IPS DF 6.9 (cell line): ENCODE results near the gene MRAP2.
"Not testable (repeated sequence)": the region's sequence is repeated elsewhere in the genome, so short reads cannot be mapped to it uniquely, and the experiment has no call there.

Source experiments
- DNase-seq: peaks from one replicate; pipeline ENCODE4 v3.0.0-alpha.2; 2013; ENCODE audit warnings: low read depth, low spot score
- H3K27ac ChIP-seq: one replicate; pipeline ENCODE4 v1.5.1; 2013; ENCODE audit warnings: low read length, control low read depth
- H3K27me3 ChIP-seq: 2 replicates; pipeline ENCODE4 v1.6.1; 2013; ENCODE audit warnings: mild to moderate bottlenecking, low read length; ENCODE audit not compliant: control insufficient read depth, insufficient read depth
- H3K36me3 ChIP-seq: 2 replicates; pipeline ENCODE4 v1.6.1; 2013; ENCODE audit warnings: low read length; ENCODE audit not compliant: control insufficient read depth, insufficient read depth
- H3K4me1 ChIP-seq: 2 replicates; pipeline ENCODE4 v1.6.1; 2013; ENCODE audit warnings: low read length; ENCODE audit not compliant: control insufficient read depth, insufficient read depth
- H3K4me3 ChIP-seq: 2 replicates; pipeline ENCODE4 v1.5.1; 2013; ENCODE audit warnings: mild to moderate bottlenecking, low read length
- H3K9me3 ChIP-seq: 2 replicates; pipeline ENCODE4 v1.6.1; 2013; ENCODE audit warnings: low read length, inconsistent platforms; ENCODE audit not compliant: control insufficient read depth, insufficient read depth
- WGBS: extraction: QIAGEN DNeasy Blood & Tissue Kit; methylation state at CpG from one replicate; pipeline ENCODE4 v1.1.7; 2013; ENCODE audit warnings: mixed read lengths, missing lambda C conversion rate; ENCODE audit not compliant: insufficient read length, insufficient coverage; 5-methylcytosine and 5-hydroxymethylcytosine counted together

MRAP2 gene

GRCh38 chr6:84052883-84053241 is 19.3 kb downstream of the MRAP2 start:
- Histone ChIP-seq H3K4me3 (no peak overlapping the region), H3K9me3 (no peaks in the 10 kb centered on the region), H3K27me3 (no peaks in the 10 kb centered on the region), H3K27ac (no peak overlapping the region), H3K36me3 (no peaks in the 10 kb centered on the region), H3K4me1 (peaks cover 6% of the 10 kb centered on the region; the same call in 1 of the 2 replicates)
- DNase-seq: no peak
- no CpG with 5 or more reads among the region's 7 CpGs for WGBS

- no CpG with 5 or more reads among the region's 2 CpGs for WGBS
- H3K36me3 ChIP-seq: no peaks in the 10 kb centered on the region
- no peak for DNase-seq
- no peaks in the 10 kb centered on the region for H3K27me3 ChIP-seq
- H3K27ac ChIP-seq: no peak overlapping the region
- no peak overlapping the region for H3K4me3 ChIP-seq
- no peaks in the 10 kb centered on the region for H3K9me3 ChIP-seq
- H3K4me1 ChIP-seq: peaks cover 6% of the 10 kb centered on the region; the same call in 1 of the 2 replicates
Observed at GRCh38 chr6:84055647-84056046, 22.1 kb downstream of the MRAP2 start.

- no CpG with 5 or more reads among the region's 4 CpGs for WGBS
- peaks cover 4% of the 10 kb centered on the region; the same call in 1 of the 2 replicates for H3K4me1 ChIP-seq
- no peak overlapping the region for H3K27ac ChIP-seq
- no peak for DNase-seq
- no peaks in the 10 kb centered on the region for H3K9me3 ChIP-seq
- H3K4me3 ChIP-seq: no peak overlapping the region
- no peaks in the 10 kb centered on the region for H3K36me3 ChIP-seq
- H3K27me3 ChIP-seq: no peaks in the 10 kb centered on the region
Observed at GRCh38 chr6:84057908-84058307, 24.3 kb downstream of the MRAP2 start.

- no peaks in the 10 kb centered on the region for H3K27me3 ChIP-seq
- WGBS: no CpG with 5 or more reads among the region's 2 CpGs
- H3K4me1 ChIP-seq: peaks cover 4% of the 10 kb centered on the region; the same call in 1 of the 2 replicates
- H3K36me3 ChIP-seq: no peaks in the 10 kb centered on the region
- no peak for DNase-seq
- no peaks in the 10 kb centered on the region for H3K9me3 ChIP-seq
- H3K4me3 ChIP-seq: no peak overlapping the region
- no peak overlapping the region for H3K27ac ChIP-seq
Observed at GRCh38 chr6:84059082-84059481, 25.5 kb downstream of the MRAP2 start.

GRCh38 chr6:84061174-84061573 is 27.6 kb downstream of the MRAP2 start:
- Histone ChIP-seq H3K36me3 (no peaks in the 10 kb centered on the region), H3K9me3 (no peaks in the 10 kb centered on the region), H3K4me3 (no peak overlapping the region), H3K4me1 (peaks cover 4% of the 10 kb centered on the region; the same call in 1 of the 2 replicates), H3K27me3 (no peaks in the 10 kb centered on the region), H3K27ac (no peak overlapping the region)
- no peak for DNase-seq

- Histone ChIP-seq H3K27me3 (no peaks in the 10 kb centered on the region), H3K4me3 (no peak overlapping the region), H3K36me3 (no peaks in the 10 kb centered on the region), H3K27ac (no peak overlapping the region), H3K4me1 (peaks cover 4% of the 10 kb centered on the region; the same call in 1 of the 2 replicates), H3K9me3 (no peaks in the 10 kb centered on the region)
- WGBS: no CpG with 5 or more reads among the region's 3 CpGs
- no peak for DNase-seq
Observed at GRCh38 chr6:84061613-84062398, 28.2 kb downstream of the MRAP2 start.

- DNase-seq: no peak
- WGBS: no CpG with 5 or more reads among the region's 6 CpGs
- no peak overlapping the region for H3K27ac ChIP-seq
- no peaks in the 10 kb centered on the region for H3K36me3 ChIP-seq
- peaks cover 4% of the 10 kb centered on the region; the same call in 1 of the 2 replicates for H3K4me1 ChIP-seq
- H3K4me3 ChIP-seq: no peak overlapping the region
- H3K27me3 ChIP-seq: no peaks in the 10 kb centered on the region
- no peaks in the 10 kb centered on the region for H3K9me3 ChIP-seq
Observed at GRCh38 chr6:84062519-84063154, 29.1 kb downstream of the MRAP2 start.

- no peak overlapping the region for H3K27ac ChIP-seq
- H3K4me1 ChIP-seq: peaks cover 4% of the 10 kb centered on the region; the same call in 1 of the 2 replicates
- H3K4me3 ChIP-seq: no peak overlapping the region
- no peaks in the 10 kb centered on the region for H3K36me3 ChIP-seq
- no peak for DNase-seq
- H3K9me3 ChIP-seq: no peaks in the 10 kb centered on the region
- no peaks in the 10 kb centered on the region for H3K27me3 ChIP-seq
- WGBS: no CpG with 5 or more reads among the region's 2 CpGs
Observed at GRCh38 chr6:84065693-84066290, 32.2 kb downstream of the MRAP2 start.

- Histone ChIP-seq H3K4me1 (peaks cover 4% of the 10 kb centered on the region; the same call in 1 of the 2 replicates), H3K36me3 (no peaks in the 10 kb centered on the region), H3K9me3 (no peaks in the 10 kb centered on the region), H3K27me3 (no peaks in the 10 kb centered on the region), H3K4me3 (no peak overlapping the region), H3K27ac (no peak overlapping the region)
- DNase-seq: no peak
- WGBS: no CpG with 5 or more reads among the region's 3 CpGs
Observed at GRCh38 chr6:84066536-84066935, 33.0 kb downstream of the MRAP2 start.

GRCh38 chr6:84068873-84069272 is 35.3 kb downstream of the MRAP2 start:
- not testable (repeated sequence) for H3K27ac ChIP-seq, H3K4me3 ChIP-seq, H3K4me1 ChIP-seq, H3K27me3 ChIP-seq, H3K9me3 ChIP-seq, H3K36me3 ChIP-seq, DNase-seq
- WGBS: no CpG with 5 or more reads among the region's 5 CpGs
